H9 (cell line): Measurements from ENCODE around the gene ADGRL3. TPM values are rescaled to one million over a fixed set of nuclear protein-coding genes. Genes with fewer than 3 reads are reported as not detected.

ENCODE experiments used
- DNase-seq: peaks from one replicate; pipeline ENCODE4 v3.0.0-alpha.2; 2017
- H2AFZ ChIP-seq: one replicate; pipeline ENCODE4 v1.6.1; 2013; ENCODE audit warnings: mild to moderate bottlenecking, low read length, control low read depth, moderate library complexity
- H2AK5ac ChIP-seq: 2 replicates; pipeline ENCODE4 v1.6.1; 2013; ENCODE audit warnings: low read length, control low read depth, mixed read lengths; ENCODE audit not compliant: insufficient read length
- H2BK120ac ChIP-seq: one replicate; pipeline ENCODE4 v1.6.1; 2013; ENCODE audit warnings: low read depth, mild to moderate bottlenecking, low read length, control low read depth, inconsistent platforms; ENCODE audit not compliant: poor library complexity, severe bottlenecking
- H2BK12ac ChIP-seq: 2 replicates; pipeline ENCODE4 v1.6.1; 2013; ENCODE audit warnings: low read length, control low read depth, mixed read lengths, low read depth; ENCODE audit not compliant: insufficient read length
- H2BK15ac ChIP-seq: 2 replicates; pipeline ENCODE4 v1.6.1; 2013; ENCODE audit warnings: low read depth, low read length, control low read depth
- H2BK20ac ChIP-seq: one replicate; pipeline ENCODE4 v1.6.1; 2013; ENCODE audit warnings: low read depth, mild to moderate bottlenecking, low read length, control low read depth, inconsistent platforms; ENCODE audit not compliant: poor library complexity, severe bottlenecking
- H2BK5ac ChIP-seq: 2 replicates; pipeline ENCODE4 v1.6.1; 2013; ENCODE audit warnings: low read length, control low read depth, mixed read lengths; ENCODE audit not compliant: insufficient read length
- H3K14ac ChIP-seq: 2 replicates; pipeline ENCODE4 v1.6.1; 2013; ENCODE audit warnings: low read length, control low read depth; ENCODE audit not compliant: insufficient read depth
- H3K18ac ChIP-seq: 2 replicates; pipeline ENCODE4 v1.6.1; 2013; ENCODE audit warnings: low read depth, mild to moderate bottlenecking, mixed read lengths, low read length, control low read depth; ENCODE audit not compliant: insufficient read length
- H3K23ac ChIP-seq: 2 replicates; pipeline ENCODE4 v1.6.1; 2013; ENCODE audit warnings: low read length, control low read depth, mixed read lengths, low read depth; ENCODE audit not compliant: insufficient read length
- H3K23me2 ChIP-seq: 2 replicates; pipeline ENCODE4 v1.6.1; 2013; ENCODE audit warnings: low read depth, mild to moderate bottlenecking, mixed read lengths, low read length, control low read depth; ENCODE audit not compliant: insufficient read length, poor library complexity, severe bottlenecking
- H3K27ac ChIP-seq: 2 replicates; pipeline ENCODE4 v1.5.1; 2013; ENCODE audit warnings: low read length, control low read depth, mixed read lengths, low read depth; ENCODE audit not compliant: insufficient read length
- H3K27me3 ChIP-seq: 2 replicates; pipeline ENCODE4 v1.6.1; 2013; ENCODE audit warnings: low read length, control low read depth, inconsistent platforms; ENCODE audit not compliant: insufficient read depth
- H3K4ac ChIP-seq: 2 replicates; pipeline ENCODE4 v1.6.1; 2013; ENCODE audit warnings: low read depth, mild to moderate bottlenecking, control low read depth, inconsistent platforms, low read length, moderate library complexity
- H3K4me1 ChIP-seq: 2 replicates; pipeline ENCODE4 v1.6.1; 2013; ENCODE audit warnings: low read length, control low read depth, inconsistent platforms; ENCODE audit not compliant: insufficient read depth
- H3K4me2 ChIP-seq: 2 replicates; pipeline ENCODE4 v1.6.1; 2013; ENCODE audit warnings: low read length, control low read depth, mixed read lengths; ENCODE audit not compliant: insufficient read length, insufficient read depth
- H3K56ac ChIP-seq: 2 replicates; pipeline ENCODE4 v1.6.1; 2013; ENCODE audit warnings: low read depth, mild to moderate bottlenecking, mixed read lengths, low read length, control low read depth; ENCODE audit not compliant: insufficient read length
- H3K79me1 ChIP-seq: 2 replicates; pipeline ENCODE4 v1.6.1; 2013; ENCODE audit warnings: low read depth, mild to moderate bottlenecking, moderate library complexity, low read length, control low read depth, inconsistent platforms; ENCODE audit not compliant: insufficient read depth, poor library complexity, severe bottlenecking
- H3K79me2 ChIP-seq: 2 replicates; pipeline ENCODE4 v1.6.1; 2013; ENCODE audit warnings: low read length, control low read depth, inconsistent platforms; ENCODE audit not compliant: insufficient read depth
- H3K9ac ChIP-seq: 2 replicates; pipeline ENCODE4 v1.6.1; 2013; ENCODE audit warnings: low read length, control low read depth, mixed read lengths; ENCODE audit not compliant: insufficient read length; ENCODE audit errors: extremely low read depth
- H3K9me3 ChIP-seq: one replicate; pipeline ENCODE4 v1.6.1; 2013; ENCODE audit warnings: low read depth, low read length, inconsistent platforms; ENCODE audit not compliant: control insufficient read depth
- H3T11ph ChIP-seq: one replicate; pipeline ENCODE4 v1.6.1; 2013; ENCODE audit warnings: mild to moderate bottlenecking, low read length, control low read depth, inconsistent platforms
- H4K20me1 ChIP-seq: one replicate; pipeline ENCODE4 v1.6.1; 2013; ENCODE audit not compliant: control insufficient read depth, insufficient read length, insufficient read depth
- H4K5ac ChIP-seq: 2 replicates; pipeline ENCODE4 v1.6.1; 2013; ENCODE audit warnings: low read depth, mild to moderate bottlenecking, mixed read lengths, low read length, control low read depth; ENCODE audit not compliant: insufficient read length
- H4K8ac ChIP-seq: replicated peaks from 2 replicates; pipeline ENCODE4 v1.6.1; 2013; ENCODE audit warnings: low read length, control low read depth, mixed read lengths, low read depth; ENCODE audit not compliant: insufficient read length
- H4K91ac ChIP-seq: 2 replicates; pipeline ENCODE4 v1.6.1; 2013; ENCODE audit warnings: low read depth, mild to moderate bottlenecking, moderate library complexity, mixed read lengths, low read length, control low read depth; ENCODE audit not compliant: insufficient read length
- H3K27ac Mint-ChIP-seq, 3 experiments: 2 replicates in 2 of 3; 3 replicates in 1 of 3; pipeline ENCODE4 v1.8.0; 2020 to 2021; ENCODE audit warnings: mixed read lengths in 3 of 3, mild to moderate bottlenecking in 1 of 3, moderate library complexity in 1 of 3
- H3K27me3 Mint-ChIP-seq: 2 replicates; pipeline ENCODE4 v1.8.0; 2021; ENCODE audit warnings: low read depth, mild to moderate bottlenecking, moderate library complexity, mixed read lengths
- H3K36me3 Mint-ChIP-seq, 3 experiments: 2 replicates in 2 of 3; 3 replicates in 1 of 3; pipeline ENCODE4 v1.8.0; 2020 to 2021; ENCODE audit warnings: low read depth in 3 of 3, mixed read lengths in 3 of 3; ENCODE audit not compliant: insufficient read depth in 1 of 3
- H3K4me1 Mint-ChIP-seq, 2 experiments: 2 replicates each; pipeline ENCODE4 v1.8.0; 2020; ENCODE audit warnings: mixed read lengths in 2 of 2
- H3K4me3 Mint-ChIP-seq, 2 experiments: 2 replicates in 1 of 2; 3 replicates in 1 of 2; pipeline ENCODE4 v1.8.0; 2020 to 2021; ENCODE audit warnings: mild to moderate bottlenecking in 2 of 2, mixed read lengths in 2 of 2, moderate library complexity in 1 of 2
- H3K9me3 Mint-ChIP-seq, 2 experiments: 2 replicates in 1 of 2; 3 replicates in 1 of 2; pipeline ENCODE4 v1.8.0; 2020; ENCODE audit warnings: mild to moderate bottlenecking in 2 of 2, mixed read lengths in 2 of 2, moderate library complexity in 1 of 2
- CTCF ChIP-seq: fragments of 200-600 bp; sonication (generic); conservative IDR thresholded peaks from 3 replicates; pipeline ENCODE4 v1.8.0; 2021; ENCODE audit warnings: antibody characterized with exemption, mild to moderate bottlenecking
- WGBS: extraction: QIAGEN DNeasy Blood & Tissue Kit; methylation state at CpG from one replicate; pipeline ENCODE4 v1.1.7; 2013; ENCODE audit warnings: missing lambda C conversion rate, low lambda C conversion rate, mixed read lengths; ENCODE audit not compliant: insufficient read length; ENCODE audit errors: extremely low coverage; 5-methylcytosine and 5-hydroxymethylcytosine counted together
- total RNA-seq: library from RNA; stranded (reverse); gene quantifications from 2 replicates; pipeline ENCODE4 v1.2.1, GENCODE V29; 2021

ADGRL3 gene
- total RNA-seq, 1 experiment from 2014 or later: 5.9 TPM

- no peak for DNase-seq
- no peak overlapping the region for H2AK5ac ChIP-seq
- H2BK5ac ChIP-seq: no peak overlapping the region
- no peak overlapping the region for H4K91ac ChIP-seq
- H2AFZ ChIP-seq: no peak overlapping the region
- no CpG with 5 or more reads among the region's 5 CpGs for WGBS
- no peak overlapping the region for H4K8ac ChIP-seq
- no peak for TF ChIP-seq CTCF
- no peak overlapping the region for H3K4me2 ChIP-seq
- H3K4me1 Mint-ChIP-seq: peaks cover 0 to 8% of the 10 kb centered on the region in 2 experiments; a peak in 2 of 4 replicates
- no peak overlapping the region for H3K27ac Mint-ChIP-seq
- H3K79me2 ChIP-seq: no peaks in the 10 kb centered on the region
- peaks cover 7 to 16% (median 9%) of the 10 kb centered on the region in 3 experiments for H3K36me3 Mint-ChIP-seq
- H3K18ac ChIP-seq: no peak overlapping the region
- H3K27me3 Mint-ChIP-seq: no peaks in the 10 kb centered on the region
- H3K4me3 Mint-ChIP-seq: no peak overlapping the region
- no peaks in the 10 kb centered on the region for H3K27me3 ChIP-seq
- H3K9ac ChIP-seq: no peak overlapping the region
- H3K9me3 ChIP-seq: peaks cover 10% of the 10 kb centered on the region
- H2BK12ac ChIP-seq: no peak overlapping the region
- H3T11ph ChIP-seq: no peak overlapping the region
- no peak overlapping the region for H3K56ac ChIP-seq
- H2BK120ac ChIP-seq: no peak overlapping the region
- H3K9me3 Mint-ChIP-seq: peaks cover 5 to 6% of the 10 kb centered on the region in 2 experiments; a peak in 4 of 5 replicates
- H4K20me1 ChIP-seq: no peaks in the 10 kb centered on the region
- no peak overlapping the region for H3K14ac ChIP-seq
- no peaks in the 10 kb centered on the region for H3K23me2 ChIP-seq
- no peak overlapping the region for H2BK20ac ChIP-seq
- H3K4ac ChIP-seq: no peak overlapping the region
- no peak overlapping the region for H3K23ac ChIP-seq
- H3K27ac ChIP-seq: no peak overlapping the region
- no peaks in the 10 kb centered on the region for H3K79me1 ChIP-seq
- H3K4me1 ChIP-seq: no peaks in the 10 kb centered on the region
- no peak overlapping the region for H4K5ac ChIP-seq
- H2BK15ac ChIP-seq: no peak overlapping the region
Measured at GRCh38 chr4:61662362-61662761, 462.2 kb downstream of the ADGRL3 start.
